Tibial nerve (tissue), 4 donors: ENCODE results near the gene URB1.

Experiments used
- CTCF ChIP-seq, 5 experiments: fragments of 200-600 bp in 3 of 5; fragments of 450-650 bp in 2 of 5; sonication (generic) in 3 of 5; IDR thresholded peaks; one replicate each; pipeline ENCODE4 v1.5.1; 2016 to 2019; ENCODE audit warnings: antibody characterized with exemption in 5 of 5, mild to moderate bottlenecking in 3 of 5, moderate library complexity in 2 of 5
- EP300 ChIP-seq, 2 donors: sonication (generic); formaldehyde crosslinking; IDR thresholded peaks; one replicate each; pipeline ENCODE4 v1.6.1; 2017; ENCODE audit warnings: antibody characterized with exemption in 2 of 2, mild to moderate bottlenecking in 1 of 2

- TF ChIP-seq CTCF (IDR thresholded peaks at IDR 0.05) (no peak), EP300 (IDR thresholded peaks at IDR 0.05) (peak in 1 of 2 donors; percentile 36)
Measured at GRCh38 chr21:32406405-32406804, 13.6 kb upstream of the URB1 start.
